Stimulated activated naive B cell treated with anti-CD40 and anti-IgM and Interleukin-4, amounts not matched to agents 10 μg/mL and 1 μg/mL and 100 μg/mL, for 72 hours (primary cell): Measurements from ENCODE around the gene CLNK.
A peak's percentile ranks its signal among the peaks of the same experiment; 100 is the strongest.

Experiments
- ATAC-seq, 2 donors: fragments of 150-1000 bp; cut with Tn5 transposase; replicated peaks; 2 replicates each; pipeline ENCODE4 v1.10.0; 2021; ENCODE audit warnings: moderate library complexity in 1 of 2
- DNase-seq: peaks from one replicate; pipeline ENCODE4 v3.0.0; 2021
- H3K27ac Mint-ChIP-seq: one replicate; pipeline ENCODE4 v1.8.0; 2022; ENCODE audit warnings: mild to moderate bottlenecking, mixed read lengths
- H3K27me3 Mint-ChIP-seq, 2 donors: one replicate each; pipeline ENCODE4 v1.8.0; 2022; ENCODE audit warnings: mixed read lengths in 2 of 2
- H3K36me3 Mint-ChIP-seq, 2 donors: one replicate each; pipeline ENCODE4 v1.8.0; 2022; ENCODE audit warnings: mixed read lengths in 2 of 2, mild to moderate bottlenecking in 1 of 2
- H3K4me1 Mint-ChIP-seq, 2 donors: one replicate each; pipeline ENCODE4 v1.8.0; 2022; ENCODE audit warnings: mixed read lengths in 2 of 2, mild to moderate bottlenecking in 1 of 2
- H3K4me3 Mint-ChIP-seq, 2 donors: one replicate each; pipeline ENCODE4 v1.8.0; 2022; ENCODE audit warnings: mild to moderate bottlenecking in 2 of 2, mixed read lengths in 2 of 2, moderate library complexity in 1 of 2
- H3K9me3 Mint-ChIP-seq, 2 donors: one replicate each; pipeline ENCODE4 v1.8.0; 2022; ENCODE audit warnings: mixed read lengths in 2 of 2, mild to moderate bottlenecking in 1 of 2

The CLNK gene

DNA sequence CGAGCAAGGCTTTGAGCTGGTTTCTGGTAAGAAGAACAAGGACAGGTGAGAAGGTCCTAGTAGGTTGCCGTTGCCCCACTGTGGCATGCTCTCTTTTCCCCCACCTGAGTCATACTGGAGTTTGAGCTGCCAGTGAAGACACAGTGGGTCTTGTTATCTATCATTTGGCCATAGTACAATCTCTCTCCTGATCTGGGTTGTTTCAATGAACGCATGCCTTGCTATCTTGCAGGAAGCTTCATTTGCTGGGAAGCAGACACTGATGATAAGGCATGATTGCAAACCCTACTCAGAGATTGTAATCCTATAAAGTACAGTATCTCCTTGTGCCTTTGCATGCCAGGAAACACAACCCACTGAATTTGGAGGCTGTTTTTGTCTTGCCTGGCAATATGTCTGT lies 77.4 kb downstream of the CLNK start:
- Mint-ChIP-seq H3K36me3 (peaks cover 5 to 6% of the 10 kb centered on the region in 2 donors), H3K9me3 (peaks cover 0 to 1% of the 10 kb centered on the region in 2 donors), H3K27ac (no peak overlapping the region), H3K4me3 (no peak overlapping the region), H3K27me3 (peaks cover 0 to 5% of the 10 kb centered on the region in 2 donors), H3K4me1 (peaks cover 0 to 2% of the 10 kb centered on the region in 2 donors)
- DNase-seq (no peak), ATAC-seq (no peak)

DNA sequence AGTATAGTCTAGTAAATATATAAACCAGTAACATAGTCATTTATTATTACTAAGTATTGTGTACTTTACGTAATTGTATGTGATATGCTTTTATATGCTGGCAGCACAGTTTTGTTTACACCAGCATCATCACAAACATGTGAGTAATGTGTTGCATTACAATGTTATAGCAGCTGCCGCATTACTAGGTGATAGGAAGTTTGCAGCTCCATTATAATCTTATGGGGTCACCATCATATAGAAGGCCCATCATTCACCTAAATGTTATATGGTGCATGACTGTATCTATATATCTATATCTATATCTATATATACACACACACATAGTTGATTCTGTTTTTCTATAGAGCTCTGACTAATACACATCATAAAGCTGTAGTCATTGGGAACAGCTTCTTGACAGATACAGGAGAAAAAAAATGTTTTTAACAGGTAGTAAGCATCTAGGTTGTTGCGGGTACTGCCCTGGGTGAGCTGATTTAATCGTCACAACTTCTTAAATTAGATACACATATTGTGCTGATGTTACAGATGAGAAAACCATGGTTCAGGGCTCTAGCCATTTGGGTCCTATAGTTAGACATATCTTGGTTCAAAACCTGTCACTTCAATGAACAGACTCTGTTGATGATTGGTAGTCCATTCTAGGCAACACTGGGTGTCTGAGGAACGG lies 77.9 kb downstream of the CLNK start:
- peaks cover 5 to 8% of the 10 kb centered on the region in 2 donors for H3K36me3 Mint-ChIP-seq
- peaks cover 0 to 2% of the 10 kb centered on the region in 2 donors for H3K4me1 Mint-ChIP-seq
- DNase-seq (no peak), ATAC-seq (no peak)
- H3K27me3 Mint-ChIP-seq, result peaks cover 0 to 8% of the 10 kb centered on the region in 2 donors
- peaks cover 0 to 1% of the 10 kb centered on the region in 2 donors for H3K9me3 Mint-ChIP-seq
- no peak overlapping the region for H3K27ac Mint-ChIP-seq
- H3K4me3 Mint-ChIP-seq, result no peak overlapping the region

DNA sequence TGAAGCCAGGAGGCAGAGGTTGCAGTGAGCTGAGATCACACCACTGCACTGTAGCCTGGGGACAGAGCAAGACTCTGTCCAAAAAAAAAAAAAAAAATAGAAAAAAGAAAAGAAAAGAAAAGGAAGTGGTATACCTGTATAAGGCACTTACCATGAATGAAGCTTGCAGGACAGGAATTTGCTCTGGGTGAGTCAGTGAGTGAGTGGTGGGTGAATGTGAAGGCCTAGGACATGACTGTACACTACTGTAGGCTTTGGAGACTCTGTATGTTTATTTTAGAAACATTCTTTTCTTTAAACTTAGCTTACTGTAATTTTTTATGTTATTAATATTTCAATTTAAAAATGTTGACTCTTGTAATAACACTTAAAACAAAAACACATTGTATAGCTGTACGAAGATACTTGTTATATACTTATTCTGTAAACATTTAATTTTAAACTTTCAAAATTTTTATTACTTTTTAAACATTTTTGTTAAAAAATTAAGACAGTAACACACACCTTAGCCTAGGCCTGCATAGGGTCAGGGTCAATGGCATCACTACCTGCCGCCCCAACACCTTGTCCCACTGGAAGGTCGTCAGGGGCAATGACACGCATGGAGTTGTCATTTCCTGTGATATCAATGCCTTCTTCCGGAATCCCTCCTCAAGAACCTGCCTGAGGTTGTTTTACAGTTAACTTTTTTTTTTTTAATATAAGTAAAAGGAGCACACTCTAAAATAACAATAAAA lies 78.7 kb downstream of the CLNK start:
- H3K27ac Mint-ChIP-seq, result no peak overlapping the region
- ATAC-seq, result no peak
- peaks cover 0 to 8% of the 10 kb centered on the region in 2 donors for H3K27me3 Mint-ChIP-seq
- H3K4me3 Mint-ChIP-seq, result no peak overlapping the region
- H3K9me3 Mint-ChIP-seq, result peaks cover 0 to 1% of the 10 kb centered on the region in 2 donors
- peaks cover 0 to 2% of the 10 kb centered on the region in 2 donors for H3K4me1 Mint-ChIP-seq
- peaks cover 4 to 8% of the 10 kb centered on the region in 2 donors for H3K36me3 Mint-ChIP-seq
- DNase-seq, result no peak

- Mint-ChIP-seq H3K4me3 (no peak overlapping the region), H3K36me3 (peaks cover 4 to 8% of the 10 kb centered on the region in 2 donors), H3K4me1 (peaks cover 2 to 4% of the 10 kb centered on the region in 2 donors), H3K27ac (no peak overlapping the region), H3K27me3 (peaks cover 0 to 8% of the 10 kb centered on the region in 2 donors), H3K9me3 (peaks cover 0 to 1% of the 10 kb centered on the region in 2 donors)
- ATAC-seq, result no peak
- no peak for DNase-seq
Measured at GRCh38 chr4:10605031-10605430, 79.5 kb downstream of the CLNK start.

DNA sequence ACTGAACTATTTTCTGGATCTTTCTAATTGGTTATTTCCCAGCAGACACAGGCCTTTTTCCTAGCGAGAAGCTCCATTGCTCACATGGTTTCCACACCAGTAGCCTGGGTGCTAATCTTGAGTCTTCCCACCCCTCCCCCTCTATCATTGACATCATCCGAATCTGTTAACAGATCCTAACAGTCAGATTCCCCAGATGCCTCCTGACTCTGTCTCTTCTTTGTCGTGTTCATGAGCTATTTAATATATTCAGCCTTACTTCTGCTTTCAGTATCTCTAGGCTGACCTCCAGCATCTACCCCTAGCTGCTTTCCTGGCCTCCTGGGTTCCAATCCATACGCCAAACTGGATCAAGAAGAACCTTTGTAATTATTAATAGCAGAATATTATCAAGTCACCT lies 85.0 kb downstream of the CLNK start:
- Mint-ChIP-seq H3K4me3 (no peak overlapping the region), H3K9me3 (peaks cover 0 to 1% of the 10 kb centered on the region in 2 donors), H3K27ac (no peak overlapping the region), H3K36me3 (peaks cover 4 to 9% of the 10 kb centered on the region in 2 donors), H3K4me1 (peaks cover 13 to 17% of the 10 kb centered on the region in 2 donors), H3K27me3 (peaks cover 0 to 14% of the 10 kb centered on the region in 2 donors)
- ATAC-seq (peak; percentile 62 to 73), DNase-seq (no peak)

DNA sequence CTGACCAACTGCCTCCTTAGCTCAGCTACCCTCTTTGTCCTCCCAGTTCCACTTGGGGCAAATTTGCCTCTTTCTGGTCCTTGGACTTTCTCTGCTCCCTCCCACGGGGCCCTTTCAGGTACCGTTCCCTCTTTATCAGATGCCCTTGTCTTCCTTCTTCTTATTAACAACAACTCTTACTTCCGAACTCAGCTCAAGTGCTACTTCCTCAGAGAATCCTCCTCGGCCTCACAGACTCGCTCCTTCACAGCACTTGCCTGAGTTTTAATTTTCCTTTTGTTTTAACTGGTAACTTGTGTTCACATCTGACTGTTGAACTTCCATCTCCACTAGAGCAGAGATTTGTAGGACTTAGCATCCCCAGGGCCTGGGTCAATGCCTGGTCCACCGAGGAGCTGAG lies 85.7 kb downstream of the CLNK start:
- ATAC-seq, result peak; percentile 42 to 50
- peaks cover 0 to 1% of the 10 kb centered on the region in 2 donors for H3K9me3 Mint-ChIP-seq
- H3K4me3 Mint-ChIP-seq, result no peak overlapping the region
- H3K27me3 Mint-ChIP-seq, result peaks cover 0 to 14% of the 10 kb centered on the region in 2 donors
- peaks cover 8 to 9% of the 10 kb centered on the region in 2 donors for H3K36me3 Mint-ChIP-seq
- H3K27ac Mint-ChIP-seq, result no peak overlapping the region
- no peak for DNase-seq
- peaks cover 13 to 17% of the 10 kb centered on the region in 2 donors for H3K4me1 Mint-ChIP-seq

- ATAC-seq, result no peak
- H3K4me1 Mint-ChIP-seq, result peaks cover 13 to 17% of the 10 kb centered on the region in 2 donors
- H3K9me3 Mint-ChIP-seq, result no peaks in the 10 kb centered on the region
- DNase-seq, result no peak
- no peak overlapping the region for H3K27ac Mint-ChIP-seq
- H3K27me3 Mint-ChIP-seq, result peaks cover 0 to 5% of the 10 kb centered on the region in 2 donors
- no peak overlapping the region for H3K4me3 Mint-ChIP-seq
- peaks cover 1 to 3% of the 10 kb centered on the region in 2 donors for H3K36me3 Mint-ChIP-seq
Measured at GRCh38 chr4:10596586-10597290, 87.8 kb downstream of the CLNK start.

- no peak for ATAC-seq
- no peak overlapping the region for H3K27ac Mint-ChIP-seq
- H3K9me3 Mint-ChIP-seq, result no peaks in the 10 kb centered on the region
- no peak overlapping the region for H3K4me3 Mint-ChIP-seq
- peaks cover 1 to 3% of the 10 kb centered on the region in 2 donors for H3K36me3 Mint-ChIP-seq
- DNase-seq, result no peak
- H3K4me1 Mint-ChIP-seq, result peaks cover 4 to 11% of the 10 kb centered on the region in 2 donors
- no peaks in the 10 kb centered on the region for H3K27me3 Mint-ChIP-seq
Measured at GRCh38 chr4:10593130-10593529, 91.4 kb downstream of the CLNK start.

GRCh38 chr4:10590896-10591295 lies 93.7 kb downstream of the CLNK start:
- no peak for ATAC-seq
- DNase-seq, result no peak
- peaks cover 8 to 18% of the 10 kb centered on the region in 2 donors for H3K4me1 Mint-ChIP-seq
- no peak overlapping the region for H3K27ac Mint-ChIP-seq
- no peak overlapping the region for H3K4me3 Mint-ChIP-seq
- no peaks in the 10 kb centered on the region for H3K27me3 Mint-ChIP-seq
- H3K36me3 Mint-ChIP-seq, result peaks cover 5 to 7% of the 10 kb centered on the region in 2 donors
- no peaks in the 10 kb centered on the region for H3K9me3 Mint-ChIP-seq

DNA sequence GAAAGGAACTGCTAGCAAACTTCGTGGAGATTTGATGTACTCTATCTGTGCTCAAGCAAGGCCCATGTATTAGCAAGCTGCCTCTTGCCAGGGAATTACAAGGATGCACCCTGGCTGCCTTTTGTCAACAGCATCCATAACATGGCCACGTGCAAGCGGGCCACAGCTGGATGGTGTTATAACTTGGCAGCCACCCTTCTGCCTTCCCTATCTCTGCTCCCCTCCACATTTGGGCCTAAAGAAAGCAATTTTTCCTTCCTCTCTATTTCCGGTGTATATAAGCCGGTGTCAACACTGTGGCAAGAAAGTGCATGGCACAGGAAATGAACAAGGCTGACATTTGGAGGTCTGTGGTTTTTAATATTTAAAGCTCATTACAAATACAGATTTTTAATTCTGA lies 94.8 kb downstream of the CLNK start:
- H3K27ac Mint-ChIP-seq, result no peak overlapping the region
- no peak for DNase-seq
- no peak overlapping the region for H3K4me3 Mint-ChIP-seq
- H3K36me3 Mint-ChIP-seq, result peaks cover 4 to 7% of the 10 kb centered on the region in 2 donors
- H3K4me1 Mint-ChIP-seq, result peaks cover 10 to 18% of the 10 kb centered on the region in 2 donors
- no peaks in the 10 kb centered on the region for H3K9me3 Mint-ChIP-seq
- no peak for ATAC-seq
- no peaks in the 10 kb centered on the region for H3K27me3 Mint-ChIP-seq

DNA sequence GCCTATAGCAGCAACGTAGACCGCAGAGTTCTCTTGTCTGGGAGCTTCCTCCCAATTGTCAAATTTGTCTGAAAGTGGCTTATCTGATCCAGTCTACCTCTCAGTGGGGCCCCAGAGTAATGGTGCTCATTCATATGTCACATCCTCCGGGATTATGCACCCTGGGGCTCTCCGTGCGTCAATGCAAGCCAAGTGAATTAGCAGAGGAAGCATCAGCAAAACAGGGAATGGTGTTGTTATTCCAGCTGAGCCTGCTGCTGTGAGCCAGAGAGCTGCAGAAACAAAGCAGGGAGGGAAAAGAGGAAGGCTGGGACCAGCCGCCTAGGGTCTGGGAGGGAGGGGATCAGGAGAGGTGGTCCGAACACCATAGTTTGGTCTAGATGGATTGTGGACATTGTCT lies 95.2 kb downstream of the CLNK start:
- H3K4me3 Mint-ChIP-seq, result no peak overlapping the region
- H3K4me1 Mint-ChIP-seq, result peaks cover 12 to 23% of the 10 kb centered on the region in 2 donors
- DNase-seq (no peak), ATAC-seq (no peak)
- H3K27me3 Mint-ChIP-seq, result no peaks in the 10 kb centered on the region
- H3K36me3 Mint-ChIP-seq, result peaks cover 4 to 6% of the 10 kb centered on the region in 2 donors
- no peaks in the 10 kb centered on the region for H3K9me3 Mint-ChIP-seq
- H3K27ac Mint-ChIP-seq, result no peak overlapping the region

DNA sequence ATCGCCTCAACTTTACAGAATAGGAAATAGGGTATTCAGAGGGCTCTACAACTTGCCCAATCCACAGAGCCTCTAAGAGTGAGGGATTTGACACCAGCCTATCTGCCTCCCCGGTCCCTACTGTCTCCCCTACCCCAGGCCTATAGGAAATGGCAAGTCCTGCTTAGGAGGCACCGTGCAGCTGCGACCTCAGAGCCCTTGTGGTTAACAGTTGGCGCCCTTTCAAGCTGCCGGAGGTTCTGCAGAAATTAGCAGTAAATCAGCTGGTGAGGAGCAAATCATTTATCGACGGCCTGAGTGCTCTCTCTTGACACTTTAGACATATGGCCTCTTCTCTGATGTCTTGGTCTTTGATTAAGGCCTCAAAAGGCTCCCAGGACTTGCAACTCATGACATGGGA lies 96.9 kb downstream of the CLNK start:
- peak; percentile 61 to 90 for ATAC-seq
- peak overlapping the region; percentile 65 for H3K27ac Mint-ChIP-seq
- peak; percentile 8 for DNase-seq
- no peaks in the 10 kb centered on the region for H3K27me3 Mint-ChIP-seq
- H3K36me3 Mint-ChIP-seq, result peaks cover 3 to 4% of the 10 kb centered on the region in 2 donors
- H3K9me3 Mint-ChIP-seq, result no peaks in the 10 kb centered on the region
- H3K4me3 Mint-ChIP-seq, result no peak overlapping the region
- peaks cover 23 to 39% of the 10 kb centered on the region in 2 donors for H3K4me1 Mint-ChIP-seq

DNA sequence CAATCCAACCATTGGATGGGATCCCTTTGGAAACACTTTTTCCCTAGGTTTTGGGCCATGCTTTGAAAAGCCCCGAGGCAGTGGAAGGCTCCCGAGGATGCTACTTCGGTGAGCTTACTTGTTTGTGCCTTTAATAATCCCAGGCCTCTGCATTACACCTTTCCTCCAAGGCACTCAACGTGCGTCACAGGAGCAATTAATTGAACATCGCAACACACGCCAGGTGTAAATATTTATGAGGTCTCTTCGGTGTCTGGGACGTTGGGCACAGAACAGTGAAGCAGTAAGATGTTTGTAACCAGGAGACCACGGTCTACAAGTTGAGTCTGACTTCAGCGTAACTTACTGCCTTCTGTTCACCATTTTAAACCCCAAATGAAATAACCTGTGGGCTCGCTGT lies 97.3 kb downstream of the CLNK start:
- DNase-seq, result no peak
- no peak for ATAC-seq
- Mint-ChIP-seq H3K27ac (peak overlapping the region; percentile 59), H3K36me3 (peaks cover 3 to 4% of the 10 kb centered on the region in 2 donors), H3K27me3 (no peaks in the 10 kb centered on the region), H3K4me1 (peaks cover 23 to 40% of the 10 kb centered on the region in 2 donors), H3K9me3 (no peaks in the 10 kb centered on the region), H3K4me3 (no peak overlapping the region)

DNA sequence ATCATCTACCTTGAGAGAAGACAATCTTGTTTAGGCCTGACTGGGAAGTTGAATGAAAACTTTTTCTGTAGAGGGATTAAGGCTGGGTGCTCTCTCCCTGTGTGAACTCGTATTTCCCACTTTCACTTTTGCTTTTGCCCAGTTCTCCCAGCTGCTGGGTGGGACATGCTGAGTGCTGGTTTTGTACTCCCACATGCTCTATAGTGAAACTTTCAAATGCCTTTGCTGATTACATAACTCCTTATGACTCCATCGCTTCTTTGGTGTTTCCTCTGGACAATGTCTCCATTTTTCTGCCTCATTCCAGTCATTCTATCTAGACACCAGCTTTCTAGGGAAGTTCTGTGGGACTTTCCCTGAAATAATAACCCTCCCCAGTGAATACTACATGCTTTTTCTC lies 100.5 kb downstream of the CLNK start:
- H3K4me3 Mint-ChIP-seq, result peak overlapping the region; percentile 30 to 36
- H3K27ac Mint-ChIP-seq, result no peak overlapping the region
- DNase-seq (no peak), ATAC-seq (peak in 1 of 2 donors; percentile 36)
- peaks cover 19 to 29% of the 10 kb centered on the region in 2 donors for H3K4me1 Mint-ChIP-seq
- no peaks in the 10 kb centered on the region for H3K27me3 Mint-ChIP-seq
- H3K36me3 Mint-ChIP-seq, result peaks cover 3 to 4% of the 10 kb centered on the region in 2 donors
- no peaks in the 10 kb centered on the region for H3K9me3 Mint-ChIP-seq
